GM19463 (cell line): Measurements from ENCODE around the gene FGF18.
"Not testable (repeated sequence)": the region's sequence is repeated elsewhere in the genome, so short reads cannot be mapped to it uniquely, and the experiment has no call there.

Experiments
- ATAC-seq: cut with Tn5 transposase; IDR thresholded peaks from one replicate; pipeline ENCODE4 v1.9.1; 2021; ENCODE audit warnings: mild to moderate bottlenecking, moderate library complexity; ENCODE audit not compliant: unreplicated experiment

Gene FGF18

GRCh38 chr5:171494452-171495121, 75.1 kb downstream of the FGF18 start:
- ATAC-seq, result no peak

DNA sequence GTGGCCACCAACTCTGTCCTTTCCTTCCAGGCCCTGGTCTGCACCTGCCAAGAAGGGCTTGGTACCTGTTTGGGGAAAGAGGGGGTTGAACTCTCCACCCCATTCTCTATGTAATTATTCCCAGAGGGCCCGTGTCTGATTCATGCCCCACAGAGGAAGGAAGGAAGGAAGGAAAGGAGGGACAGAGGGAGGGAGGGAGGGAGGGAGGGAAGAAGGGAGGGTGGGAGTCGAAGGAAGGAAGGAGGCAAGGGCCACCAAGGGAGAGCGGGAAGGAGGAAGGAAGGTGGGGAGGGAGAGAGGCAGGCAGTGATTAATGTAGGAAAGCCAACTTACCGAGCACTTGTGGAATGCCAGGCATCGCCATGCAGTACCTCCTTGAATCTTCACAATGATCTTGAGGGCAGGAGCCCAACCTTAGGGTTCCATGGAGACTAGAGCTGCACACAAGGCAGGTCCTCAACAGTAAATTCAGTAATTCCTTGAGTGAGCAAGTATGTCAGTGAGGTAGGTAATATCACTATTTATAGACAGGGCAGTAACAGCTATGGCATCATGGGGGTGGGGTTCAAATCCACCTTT, 75.8 kb downstream of the FGF18 start:
- no peak for ATAC-seq

DNA sequence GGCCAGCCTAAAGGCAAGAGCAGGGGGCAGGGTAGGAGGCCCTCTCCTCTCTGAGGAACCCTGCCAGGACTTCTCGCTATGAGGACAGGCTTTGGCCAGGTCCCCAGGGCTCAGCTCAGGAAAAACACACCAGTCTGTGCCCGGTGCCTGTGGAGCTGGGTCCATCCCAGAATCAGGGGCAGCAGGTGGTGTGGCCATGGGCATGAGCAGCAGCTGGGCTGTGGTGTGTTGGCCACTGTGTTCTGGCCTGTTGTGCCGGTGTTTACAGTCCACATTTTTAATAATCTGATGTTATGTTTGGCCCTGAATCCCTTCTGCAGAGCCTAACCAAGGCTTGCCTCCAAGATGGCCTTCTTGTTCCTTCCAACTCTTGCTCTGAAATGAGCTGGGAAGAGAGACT, 77.0 kb downstream of the FGF18 start:
- ATAC-seq, result no peak

DNA sequence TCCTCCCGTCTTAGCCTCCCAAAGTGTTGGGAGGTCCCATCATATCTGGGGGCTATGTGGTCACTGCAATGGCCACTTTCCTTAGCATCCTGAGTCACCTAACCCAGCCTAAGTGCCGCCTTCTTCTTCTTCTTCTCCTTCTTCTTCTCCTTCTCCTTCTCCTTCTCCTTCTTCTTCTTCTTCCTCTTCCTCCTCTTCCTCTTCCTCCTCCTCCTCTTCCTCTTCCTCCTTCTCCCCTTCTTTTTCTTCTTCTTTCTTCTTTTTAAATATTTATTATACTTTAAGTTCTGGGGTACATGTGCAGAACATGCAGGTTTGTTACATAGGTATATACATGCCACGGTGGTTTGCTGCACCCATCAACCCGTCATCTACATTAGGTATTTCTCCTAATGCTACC, 78.0 kb downstream of the FGF18 start:
- ATAC-seq, result not testable (repeated sequence)

DNA sequence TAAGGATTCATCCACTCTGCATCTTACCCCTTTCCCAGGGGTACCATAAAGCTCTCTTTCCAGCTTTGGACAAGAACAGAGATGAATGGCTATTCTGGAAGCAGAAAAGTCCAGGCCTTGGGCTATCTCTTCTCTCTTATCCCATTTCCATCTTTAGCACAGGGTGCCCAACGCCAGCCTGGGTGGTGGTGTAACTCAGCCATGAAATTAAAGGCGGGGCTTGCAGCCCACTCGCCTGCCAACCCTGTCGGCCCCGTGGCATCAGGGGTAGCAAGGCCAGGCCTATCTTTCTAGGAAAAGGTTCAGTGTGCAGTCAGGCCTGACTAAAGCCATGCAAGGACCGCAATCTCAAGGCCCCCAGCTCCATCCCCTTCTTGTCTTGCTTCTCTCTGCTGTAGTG, 78.7 kb downstream of the FGF18 start:
- no peak for ATAC-seq

DNA sequence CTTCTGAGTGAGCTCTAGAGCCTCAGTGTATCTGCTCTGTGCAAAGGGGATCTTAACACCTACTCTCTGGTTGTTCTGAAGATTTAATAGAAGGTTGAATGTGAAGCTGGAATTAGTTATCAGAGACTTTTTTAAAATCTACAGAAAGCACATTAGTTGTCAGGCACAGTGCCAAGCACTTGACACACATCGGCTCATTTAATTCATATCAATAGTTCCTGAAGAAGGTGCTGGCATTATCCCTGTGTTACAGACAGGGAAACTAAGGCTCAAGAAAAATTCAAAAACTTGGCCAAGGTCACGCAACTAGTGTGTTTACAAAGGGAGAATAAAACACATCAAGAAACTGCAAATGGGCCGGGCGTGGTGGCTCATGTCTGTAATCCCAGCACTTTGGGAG, 80.2 kb downstream of the FGF18 start:
- no peak for ATAC-seq

- ATAC-seq, result no peak
Measured at GRCh38 chr5:171505473-171506043, 86.1 kb downstream of the FGF18 start.

DNA sequence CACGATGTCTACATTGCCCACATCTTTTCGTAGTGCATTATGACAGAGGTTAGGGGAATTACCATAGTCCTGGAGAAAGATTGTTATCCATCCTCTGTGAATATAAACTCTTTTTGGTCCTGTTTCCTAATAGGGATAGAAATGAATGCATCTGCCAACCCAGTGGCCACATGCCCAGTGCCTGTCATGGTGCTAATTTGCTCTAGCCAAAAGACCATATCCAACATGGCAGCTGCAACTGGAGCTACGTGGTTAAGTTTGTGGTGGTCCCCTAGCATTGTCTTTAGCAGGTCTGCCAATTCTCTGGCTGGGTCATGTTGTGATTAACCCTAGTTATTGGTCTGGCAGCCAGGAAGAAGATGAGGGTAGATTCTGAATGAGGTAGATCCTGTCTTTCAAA, 87.5 kb downstream of the FGF18 start:
- ATAC-seq, result no peak
